Daoy (cell line): ENCODE measurements around the gene CTNNA1. TPM values are rescaled to one million over a fixed set of nuclear protein-coding genes. Genes with fewer than 3 reads are reported as not detected.
A peak's percentile ranks its signal among the peaks of the same experiment; 100 is the strongest.
"Not testable (repeated sequence)": the region's sequence is repeated elsewhere in the genome, so short reads cannot be mapped to it uniquely, and the experiment has no call there.

ENCODE experiments used
- DNase-seq: peaks from one replicate; pipeline ENCODE4 v3.0.0-alpha.2; 2015; ENCODE audit warnings: low read depth
- total RNA-seq: library from RNA; depleted of rRNA; stranded (reverse); fragments of >200 nt; shearing (Covaris generic); gene quantifications from 2 replicates; pipeline ENCODE4 v1.2.3, GENCODE V29; 2014

CTNNA1 gene
- total RNA-seq, 1 experiment from 2014 or later, result 255 TPM

DNA sequence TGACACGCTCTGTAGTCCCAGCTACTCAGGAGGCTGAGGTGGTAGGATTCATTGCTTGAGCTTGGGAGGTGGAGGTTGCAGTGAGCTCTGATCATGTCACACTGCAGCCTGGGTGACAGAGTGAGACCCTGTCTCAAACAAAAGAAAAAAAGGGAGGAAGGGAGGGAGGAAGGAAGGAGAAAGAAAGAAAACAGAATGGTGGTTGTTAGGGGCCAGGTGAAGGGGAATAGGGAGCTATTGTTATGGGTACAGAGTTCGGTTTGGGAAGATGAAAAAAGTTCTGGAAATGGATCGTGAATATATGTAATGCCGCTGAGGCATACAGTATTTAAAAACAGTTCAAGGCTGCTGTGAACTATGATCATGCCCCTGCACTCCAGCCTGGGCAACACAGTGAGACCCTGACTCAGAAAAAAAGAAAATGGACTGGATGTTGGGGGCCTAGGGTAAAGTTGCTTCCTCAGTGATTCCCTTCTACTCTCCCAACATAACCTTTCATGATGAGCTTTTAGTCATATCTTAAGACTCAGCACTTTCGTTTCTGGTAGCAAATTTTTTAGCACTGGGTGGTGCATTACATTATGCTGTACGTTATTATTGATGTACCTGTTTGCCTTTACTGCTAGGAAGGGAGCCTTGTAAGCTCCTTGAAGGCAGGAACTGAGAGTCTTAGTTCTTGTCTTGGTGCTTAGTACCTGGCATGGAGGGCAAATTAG is 4.0 kb downstream of the CTNNA1 start:
- DNase-seq, result no peak

DNA sequence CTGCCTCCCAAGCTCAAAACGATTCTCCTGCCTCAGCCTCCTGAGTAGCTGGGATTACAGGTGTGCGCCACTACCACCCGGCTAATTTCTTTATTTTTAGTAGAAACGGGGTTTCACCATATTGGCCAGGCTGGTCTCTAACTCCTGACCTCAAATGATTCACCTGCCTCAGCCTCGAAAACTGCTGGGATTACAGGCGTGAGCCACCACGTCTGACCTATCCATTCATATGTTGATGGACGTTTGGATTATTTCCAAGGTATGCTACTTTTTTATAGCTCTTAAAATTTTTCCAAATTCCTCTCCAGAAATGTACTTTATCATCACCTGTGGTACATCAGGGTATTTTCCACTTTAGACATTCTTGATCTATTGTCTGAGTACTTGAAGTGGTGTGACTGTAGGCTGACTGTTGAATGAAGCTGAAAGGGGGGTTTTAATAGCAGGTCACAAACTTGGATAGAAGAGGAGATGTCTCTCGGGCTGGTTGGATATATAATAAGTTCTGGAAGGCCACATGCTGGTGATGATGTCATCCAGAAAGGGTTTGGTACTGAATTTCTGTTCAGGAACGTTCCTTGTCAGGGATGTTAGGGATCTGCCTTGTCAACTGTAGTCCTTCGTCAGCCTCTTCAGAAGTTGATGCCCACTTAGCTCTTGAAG is 7.4 kb downstream of the CTNNA1 start:
- no peak for DNase-seq

DNA sequence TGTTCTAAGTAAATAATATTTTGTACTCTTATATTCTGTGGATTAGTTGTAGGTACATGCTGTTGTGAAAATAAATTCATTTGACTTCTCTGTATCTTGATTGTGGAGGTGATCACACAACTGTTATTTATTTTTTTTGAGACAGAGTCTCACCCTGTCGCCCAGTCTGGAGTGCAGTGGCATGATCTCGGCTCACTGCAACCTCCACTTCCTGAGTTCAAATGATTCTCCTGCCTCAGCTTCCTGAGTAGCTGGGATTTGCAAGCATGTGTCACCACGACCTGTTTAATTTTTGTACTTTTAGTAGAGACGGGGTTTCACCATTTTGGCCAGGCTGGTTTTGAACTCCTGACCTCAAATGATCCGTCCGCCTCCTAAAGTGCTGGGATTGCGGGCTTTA is 7.9 kb downstream of the CTNNA1 start:
- not testable (repeated sequence) for DNase-seq

DNA sequence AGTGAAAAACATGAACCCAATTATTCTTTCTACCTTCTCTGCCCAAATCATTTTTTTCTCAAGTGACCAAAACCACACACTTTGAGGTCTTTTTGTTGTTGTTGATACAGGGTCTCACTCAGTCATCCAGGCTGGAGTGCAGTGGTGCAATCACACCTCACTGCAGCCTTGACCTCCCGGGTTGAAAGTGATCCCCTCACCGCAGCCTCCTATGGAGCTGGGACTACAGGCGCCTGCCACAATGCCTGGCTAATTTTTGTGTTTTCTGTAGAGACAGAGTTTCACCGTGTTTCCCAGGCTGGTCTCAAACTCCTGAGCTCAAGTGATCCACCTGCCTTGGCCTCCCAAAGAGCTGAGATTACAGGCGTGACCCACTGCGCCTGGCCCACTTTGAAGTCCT is 8.4 kb downstream of the CTNNA1 start:
- DNase-seq, result not testable (repeated sequence)

DNA sequence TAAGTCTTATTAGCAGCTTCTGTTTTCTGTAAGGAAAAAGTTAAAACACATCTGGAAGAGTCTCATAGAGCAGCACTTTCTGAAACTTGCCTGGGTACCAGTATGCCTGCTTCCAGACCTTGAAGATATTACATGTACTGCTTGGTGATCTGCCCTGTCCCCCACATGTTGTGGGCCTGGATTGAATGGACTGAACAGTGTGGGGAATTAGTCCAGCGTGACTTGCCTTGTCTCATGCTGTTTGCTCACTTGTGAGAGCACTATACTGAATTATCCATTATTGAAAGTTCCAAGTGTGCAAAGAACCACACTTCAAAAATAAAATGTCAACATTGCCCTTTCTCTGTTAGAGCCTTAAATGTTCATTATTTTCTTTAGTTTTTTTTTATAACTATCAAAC is 8.9 kb downstream of the CTNNA1 start:
- no peak for DNase-seq

DNA sequence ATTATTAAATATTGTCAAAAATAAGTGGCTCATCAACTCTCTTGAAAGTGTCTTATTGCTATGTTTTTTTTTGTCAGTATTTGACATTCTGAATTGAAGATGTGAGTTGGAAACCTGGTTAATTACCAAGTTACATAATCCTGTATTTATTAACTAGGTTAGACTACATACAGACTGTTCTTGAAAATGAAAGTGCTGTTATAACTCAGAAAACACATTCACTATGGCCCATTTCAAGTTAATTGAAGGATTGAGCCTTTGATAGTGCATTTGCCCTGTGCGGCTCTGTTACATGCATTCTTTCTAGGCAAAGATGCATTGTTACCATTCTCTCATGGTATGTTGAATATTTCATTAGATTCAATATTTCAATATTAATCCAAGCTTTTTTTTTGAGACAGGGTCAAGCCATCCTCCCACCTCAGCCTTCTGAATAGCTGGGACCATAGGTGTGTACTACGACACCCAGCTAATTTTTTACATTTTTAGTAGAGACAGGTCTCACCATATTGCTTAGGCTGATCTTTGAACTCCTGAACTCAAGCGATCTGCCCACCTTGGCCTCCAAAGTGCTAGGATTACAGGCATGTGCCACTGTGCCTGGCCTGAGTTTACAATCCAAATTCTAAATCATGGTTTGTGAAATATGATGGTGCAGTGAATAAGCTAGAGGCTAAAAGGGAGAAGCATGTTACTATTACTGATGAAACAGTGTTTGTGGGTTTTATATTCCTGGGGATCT is 10.0 kb downstream of the CTNNA1 start:
- no peak for DNase-seq

DNA sequence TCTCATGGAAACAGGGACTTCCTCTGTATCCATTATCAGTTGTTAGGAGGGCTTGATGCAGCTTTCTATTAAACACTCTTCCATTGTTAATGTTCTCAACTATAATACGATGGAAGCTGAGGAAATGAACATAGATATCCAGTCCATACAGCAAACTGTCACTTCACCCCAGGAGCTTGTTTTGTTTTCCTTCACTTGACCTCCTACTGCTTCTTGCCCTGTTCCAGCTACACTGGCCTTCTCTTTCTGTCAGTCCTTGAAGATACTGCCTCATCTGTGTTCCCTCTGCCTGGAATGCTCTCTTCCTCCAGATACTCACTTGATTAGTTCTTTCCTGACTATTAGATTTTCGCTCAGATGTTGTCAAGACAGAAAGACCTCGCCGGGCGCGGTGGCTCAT is 17.1 kb downstream of the CTNNA1 start:
- DNase-seq, result no peak

DNA sequence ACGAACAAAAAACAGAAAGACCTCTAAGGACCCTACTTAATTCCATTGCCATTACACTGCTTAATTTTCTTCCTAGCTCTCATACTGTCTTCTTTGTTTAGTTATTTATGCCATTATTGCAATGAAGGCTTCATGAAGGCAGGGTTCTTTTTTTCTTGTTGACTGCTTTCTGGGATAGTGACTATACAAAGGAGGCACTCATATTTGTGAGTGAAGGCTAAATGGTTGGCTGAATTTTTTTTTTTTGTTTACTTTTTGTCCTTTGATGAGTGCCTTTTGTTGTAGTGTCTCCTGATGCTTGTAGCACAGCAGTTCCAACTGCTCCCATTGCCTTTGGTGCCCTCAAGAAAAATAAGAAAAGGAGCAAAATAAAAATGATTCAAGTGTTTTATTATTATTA is 17.8 kb downstream of the CTNNA1 start:
- no peak for DNase-seq

DNA sequence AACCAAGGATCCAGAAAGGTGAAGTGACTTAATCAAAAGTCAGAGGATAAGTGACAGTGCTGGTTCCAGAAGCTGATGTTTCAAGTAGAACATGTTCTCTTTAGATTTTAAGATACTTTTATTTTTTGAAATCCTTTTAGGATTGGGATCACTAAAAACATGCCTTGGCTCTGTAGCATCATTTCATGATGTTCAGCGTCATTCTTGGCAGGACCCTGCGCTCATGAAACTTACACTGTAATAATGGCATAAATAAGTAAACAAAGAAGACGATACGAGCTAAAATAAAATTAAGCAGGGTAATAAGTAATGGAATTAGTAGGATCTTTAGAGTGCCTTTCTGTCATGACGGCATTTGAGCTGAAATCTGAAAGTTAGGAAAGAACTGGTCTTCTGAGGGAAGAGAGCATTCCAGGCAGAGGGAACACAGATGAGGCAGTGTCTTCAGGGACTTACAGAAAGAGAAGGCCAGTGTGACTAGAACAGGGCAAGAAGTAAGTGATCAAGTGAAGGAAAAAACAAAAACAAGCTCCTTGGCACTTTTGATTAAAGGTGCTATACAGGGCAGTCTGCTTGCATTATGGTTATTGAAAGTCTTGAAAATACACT is 19.9 kb downstream of the CTNNA1 start:
- no peak for DNase-seq

DNA sequence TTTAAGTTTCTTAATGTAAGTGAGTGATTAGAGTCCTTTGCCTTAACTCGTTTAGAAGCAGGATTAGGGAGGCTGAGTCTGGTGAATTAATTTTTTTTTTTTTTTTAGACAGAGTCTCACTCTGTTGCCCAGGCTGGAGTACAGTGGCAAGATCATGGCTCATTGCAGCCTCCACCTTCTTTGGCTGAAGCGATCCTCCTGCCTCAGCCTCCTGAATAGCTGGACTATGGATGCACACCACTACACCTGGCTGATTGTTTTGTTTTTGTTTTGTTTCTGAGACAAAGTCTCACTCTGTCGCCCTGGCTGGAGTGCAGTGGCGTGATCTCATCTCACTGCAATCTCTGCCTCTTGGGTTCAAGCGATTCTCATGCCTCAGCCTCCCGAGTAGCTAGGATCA is 20.4 kb downstream of the CTNNA1 start:
- DNase-seq, result not testable (repeated sequence)

DNA sequence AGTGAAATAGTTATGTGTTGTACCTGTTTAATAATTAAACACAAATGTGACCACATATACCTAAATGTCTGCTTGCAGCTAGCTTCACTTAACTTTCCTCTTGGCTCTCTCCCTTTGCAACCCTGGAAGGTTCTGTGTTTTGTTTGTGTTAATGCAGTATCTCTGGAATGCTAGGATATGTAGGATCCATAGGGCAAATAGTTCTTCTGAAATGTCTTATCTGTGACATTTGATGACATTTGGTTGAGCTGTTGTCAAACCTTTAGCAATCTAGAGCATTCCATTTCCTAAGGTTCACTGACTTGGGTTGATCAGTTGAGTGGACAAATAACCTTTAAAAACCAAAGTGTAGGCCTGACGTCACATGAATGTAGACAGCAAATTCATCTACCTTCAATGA is 21.8 kb downstream of the CTNNA1 start:
- no peak for DNase-seq

DNA sequence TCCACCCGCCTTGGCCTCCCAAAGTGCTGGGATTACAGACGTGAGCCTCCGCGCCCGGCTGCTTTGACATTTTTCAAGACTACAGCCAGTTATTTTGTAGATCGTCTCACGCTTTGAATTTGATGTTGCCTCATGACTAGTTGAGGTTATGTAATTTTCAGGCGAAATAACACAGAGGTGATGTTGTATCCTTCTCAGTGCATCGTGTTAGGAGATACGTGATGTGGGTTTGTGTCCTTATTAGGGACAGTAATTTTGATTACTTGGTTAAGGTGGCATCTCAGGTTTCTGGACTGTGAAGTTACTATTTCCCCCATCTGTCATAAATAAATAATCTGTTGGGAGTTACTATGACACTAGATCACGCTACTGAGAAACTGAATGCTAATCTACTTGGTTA is 25.0 kb downstream of the CTNNA1 start:
- no peak for DNase-seq

DNA sequence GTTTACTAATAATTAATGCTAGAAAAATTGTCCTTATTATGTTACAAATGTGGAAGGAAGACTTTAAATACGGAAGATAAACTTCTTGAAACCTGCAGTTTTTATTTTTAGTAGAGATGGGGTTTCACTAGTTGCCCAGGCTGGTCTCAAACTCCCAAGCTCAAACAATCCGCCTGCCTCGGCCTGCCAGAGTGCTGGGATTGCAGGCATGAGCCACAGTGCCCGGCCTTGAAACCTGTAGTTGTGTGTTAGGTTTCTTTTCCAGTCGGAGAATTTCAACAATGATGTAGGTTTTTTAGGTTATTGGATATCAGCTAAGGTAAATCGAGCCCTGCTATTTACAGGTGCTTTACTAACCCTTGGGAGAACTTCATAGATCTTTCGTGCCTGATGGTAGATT is 30.8 kb downstream of the CTNNA1 start:
- DNase-seq, result no peak

DNA sequence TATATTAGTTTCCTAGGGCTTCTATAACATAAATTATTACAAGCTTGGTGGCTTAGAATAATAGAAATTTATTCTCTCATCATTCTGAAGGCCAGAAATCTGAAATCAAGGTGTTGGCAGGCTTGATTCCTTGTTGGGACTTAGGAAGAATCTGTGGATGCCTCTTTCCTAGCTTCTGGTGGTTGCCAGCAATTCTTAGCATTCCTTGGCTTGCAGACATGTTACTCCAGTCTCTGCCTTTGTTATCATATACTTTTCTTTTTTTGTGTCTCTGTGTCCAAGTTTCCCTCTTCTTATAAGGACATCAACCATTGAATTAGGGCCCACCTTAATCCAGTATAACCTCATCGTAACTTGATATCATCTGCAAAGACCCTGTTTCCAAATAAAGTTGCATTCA is 31.4 kb downstream of the CTNNA1 start:
- no peak for DNase-seq

DNA sequence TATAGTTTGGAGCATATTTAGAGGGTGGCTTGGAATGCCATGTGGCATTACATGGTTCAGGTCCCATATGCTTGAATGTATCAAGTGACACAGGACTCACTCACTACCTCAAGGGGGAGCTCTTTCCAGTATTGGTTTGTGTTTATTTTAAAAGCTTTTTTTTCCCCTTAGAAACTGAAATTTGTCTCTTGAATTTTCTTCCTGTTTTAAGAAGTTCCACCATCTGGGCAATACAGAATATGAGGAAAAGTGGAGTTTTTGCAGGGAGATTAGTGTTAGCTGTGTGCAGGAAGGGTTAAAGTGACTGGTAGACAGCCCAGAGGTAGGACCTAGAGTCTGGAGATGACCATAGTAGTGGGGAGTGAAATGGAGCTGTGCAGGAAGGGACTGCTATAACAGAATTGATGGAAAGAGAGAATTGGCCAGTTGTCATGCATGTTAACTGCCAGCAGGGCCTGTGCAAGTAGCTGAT is 36.6 kb downstream of the CTNNA1 start:
- DNase-seq, result peak; percentile 39

DNA sequence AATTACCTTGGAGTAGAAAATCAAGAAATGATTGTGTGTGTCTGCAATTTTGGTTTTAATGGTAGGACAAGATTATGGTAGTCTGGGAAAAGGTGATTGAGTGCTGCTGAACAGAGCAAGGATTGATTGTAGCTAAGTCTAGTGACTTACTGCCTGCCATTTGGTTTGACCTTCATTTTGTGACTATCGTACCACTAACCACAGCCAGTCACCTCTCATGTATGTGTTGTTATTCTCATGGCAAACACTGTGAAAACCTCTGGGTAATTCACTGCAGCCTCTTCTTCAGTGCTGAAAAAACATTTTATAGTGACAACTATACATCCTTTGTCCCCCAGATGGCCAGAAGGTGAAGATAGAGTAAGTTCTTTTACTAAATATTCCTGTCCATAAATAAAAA is 37.5 kb downstream of the CTNNA1 start:
- DNase-seq, result no peak

DNA sequence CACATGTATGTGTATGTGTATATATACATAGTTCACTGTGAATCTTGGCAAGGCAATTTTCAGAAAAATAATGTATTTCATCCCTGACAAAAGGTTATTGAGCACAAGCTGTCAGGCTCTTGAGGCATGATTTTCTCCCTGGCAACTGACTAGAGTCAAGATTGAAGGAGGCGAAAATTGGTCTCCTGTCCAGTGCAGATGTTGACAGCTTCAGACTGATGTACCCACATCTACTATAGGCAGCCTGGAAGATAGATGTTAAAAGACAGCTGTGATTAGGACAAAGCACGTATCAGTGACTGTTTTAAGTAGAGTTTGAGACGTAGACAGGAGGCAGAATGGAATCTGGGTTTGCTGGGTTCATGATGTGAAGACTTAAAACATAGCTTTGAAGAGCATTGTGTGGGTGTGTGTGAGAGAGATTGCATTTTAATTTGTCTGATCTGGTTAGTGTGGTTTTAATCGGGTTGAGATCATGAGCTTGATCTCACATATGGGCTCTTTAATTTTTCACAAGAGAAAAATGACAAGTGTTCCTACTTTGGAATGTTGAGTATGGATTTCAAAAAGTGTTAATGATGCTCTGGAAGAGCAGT is 39.1 kb downstream of the CTNNA1 start:
- no peak for DNase-seq

DNA sequence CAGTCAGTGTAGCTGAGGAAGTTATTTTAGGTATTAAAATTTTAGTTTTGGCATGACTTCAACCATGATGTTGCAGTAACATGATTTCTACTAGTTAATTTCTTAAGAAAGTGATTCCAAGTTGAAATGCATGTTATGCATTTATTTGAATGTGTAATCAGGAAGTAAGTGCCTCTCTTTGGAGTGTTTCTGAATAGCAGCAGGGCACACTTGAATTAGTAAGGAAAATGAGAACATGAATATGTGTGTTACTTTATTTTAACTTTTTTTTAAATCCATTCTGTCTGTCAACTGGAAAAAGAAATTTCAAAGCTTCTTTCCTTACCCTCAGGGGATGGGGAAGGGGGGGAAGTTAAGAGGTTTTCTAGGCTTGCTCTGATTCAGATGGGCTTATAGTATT is 40.4 kb downstream of the CTNNA1 start:
- DNase-seq, result no peak

DNA sequence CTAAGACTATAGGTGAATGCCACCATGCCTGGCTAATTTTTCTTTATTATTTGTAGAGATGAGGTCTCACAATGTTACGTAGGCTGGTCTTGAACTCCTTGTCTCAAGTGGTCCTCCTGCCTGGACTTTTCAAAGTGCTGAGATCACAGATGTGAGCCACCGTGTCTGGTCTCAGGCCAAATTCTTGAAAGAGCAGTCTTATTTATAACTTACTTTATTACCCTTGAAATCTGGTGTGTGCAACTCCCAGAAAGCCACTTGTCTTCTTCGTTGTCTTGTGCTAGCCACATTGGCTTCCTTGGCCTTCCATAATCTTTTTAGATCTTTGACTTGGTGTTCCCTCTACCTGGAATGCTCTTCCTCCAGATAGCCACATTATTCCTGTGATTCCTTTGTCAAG is 50.1 kb downstream of the CTNNA1 start:
- no peak for DNase-seq

DNA sequence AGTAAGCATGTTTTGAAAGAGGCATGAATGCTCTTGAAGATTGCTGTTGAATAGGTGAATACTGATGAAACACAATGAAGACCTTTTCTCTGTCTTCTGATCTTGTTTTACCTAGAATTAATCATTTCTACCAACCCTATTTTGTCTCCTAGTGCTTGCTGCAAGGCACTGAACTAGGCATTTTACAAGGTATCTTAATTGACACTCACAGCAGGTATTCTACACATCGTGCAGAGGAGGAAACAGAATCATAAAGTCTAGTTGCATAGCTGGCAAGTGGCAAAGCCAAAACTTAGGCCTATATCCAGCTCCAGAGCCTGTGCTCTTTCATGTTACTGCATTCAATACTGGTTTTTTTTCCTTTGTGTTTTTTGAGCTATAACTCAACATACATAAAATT is 50.7 kb downstream of the CTNNA1 start:
- DNase-seq, result no peak

DNA sequence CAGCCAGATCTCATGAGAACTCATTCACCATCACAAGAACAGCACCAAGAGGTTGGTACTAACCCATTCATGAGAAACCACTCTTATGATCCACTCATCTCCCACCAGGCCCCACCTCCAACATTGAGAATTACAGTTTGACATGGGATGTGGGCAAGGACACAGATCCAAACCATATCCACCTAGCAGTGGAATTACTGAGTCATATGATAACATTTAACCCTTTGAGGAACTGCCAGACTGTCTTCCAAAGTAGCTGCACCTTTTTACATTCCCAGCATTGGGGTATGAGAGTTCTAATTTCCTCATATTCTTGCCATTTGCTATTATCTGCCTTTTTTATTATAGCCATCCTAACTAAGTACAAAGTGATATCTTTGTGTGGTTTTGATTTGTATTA is 51.9 kb downstream of the CTNNA1 start:
- no peak for DNase-seq

DNA sequence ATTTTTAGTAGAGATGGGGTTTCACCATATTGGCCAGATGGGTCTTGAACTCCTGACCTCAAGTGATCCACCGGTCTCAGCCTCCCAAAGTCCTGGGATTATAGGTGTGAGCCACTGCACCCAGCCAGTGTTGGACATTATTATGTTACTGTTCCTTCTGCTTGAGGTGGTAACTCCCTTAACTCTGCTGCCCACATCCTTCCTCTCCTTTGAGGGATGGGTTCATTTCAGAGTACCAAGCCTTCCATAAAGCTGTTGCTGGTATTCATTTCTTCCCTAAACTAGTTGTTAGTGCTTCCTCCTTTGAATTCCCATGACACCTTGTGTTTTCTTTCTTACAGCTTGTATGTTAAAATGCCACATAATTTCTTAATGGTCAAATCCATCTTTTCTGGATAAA is 54.0 kb downstream of the CTNNA1 start:
- no peak for DNase-seq
